MCF 10A (cell line): Measurements from ENCODE around the gene CAPZB. TPM values are rescaled to one million over a fixed set of nuclear protein-coding genes. Genes with fewer than 3 reads are reported as not detected.

Experiments used
- BruUV-seq: library from RNA; stranded (reverse); fragments of 400-500 nt; replicated peaks from 2 replicates; lab custom pipeline; 2021; lab: Mats Ljungman, UMichigan
- CTCF ChIA-PET: fragments of 300-600 bp; sonication (Branson Sonifier 250); formaldehyde crosslinking; extraction: SDS; loops from one replicate; lab custom pipeline; 2021; ENCODE audit warnings: antibody characterized with exemption, inconsistent platforms; lab: Yijun Ruan, JAX
- POLR2A ChIA-PET: fragments of 300-600, 350-650 bp; sonication (Branson Sonifier 250); formaldehyde crosslinking; extraction: SDS; loops from one replicate; lab custom pipeline; 2020; ENCODE audit warnings: antibody characterized with exemption, inconsistent platforms; lab: Yijun Ruan, JAX
- DNase-seq: peaks from one replicate; pipeline ENCODE4 v3.0.0-alpha.2; 2018; ENCODE audit not compliant: unreplicated experiment
- H3K27ac Mint-ChIP-seq: one replicate; pipeline ENCODE4 v1.8.0; 2022; ENCODE audit warnings: mild to moderate bottlenecking, low read depth, mixed read lengths; ENCODE audit not compliant: unreplicated experiment
- H3K27me3 Mint-ChIP-seq: one replicate; pipeline ENCODE4 v1.8.0; 2022; ENCODE audit warnings: mixed read lengths; ENCODE audit not compliant: insufficient read depth, unreplicated experiment
- H3K36me3 Mint-ChIP-seq: one replicate; pipeline ENCODE4 v1.8.0; 2022; ENCODE audit warnings: mild to moderate bottlenecking, moderate library complexity, mixed read lengths; ENCODE audit not compliant: insufficient read depth, unreplicated experiment
- H3K4me1 Mint-ChIP-seq: one replicate; pipeline ENCODE4 v1.8.0; 2022; ENCODE audit warnings: mixed read lengths; ENCODE audit not compliant: insufficient read depth, unreplicated experiment
- H3K4me3 Mint-ChIP-seq: one replicate; pipeline ENCODE4 v1.8.0; 2022; ENCODE audit warnings: mild to moderate bottlenecking, moderate library complexity, mixed read lengths; ENCODE audit not compliant: unreplicated experiment
- H3K9me3 Mint-ChIP-seq: one replicate; pipeline ENCODE4 v1.8.0; 2022; ENCODE audit warnings: mixed read lengths; ENCODE audit not compliant: unreplicated experiment
- intact Hi-C: fragments of 100-400 bp; cut with micrococcal nuclease; formaldehyde crosslinking; loops from 2 replicates; pipeline ENCODE4 v1.14.1; 2022
- total RNA-seq: library from RNA; stranded (reverse); gene quantifications from 2 replicates; pipeline ENCODE4 v1.2.3, GENCODE V29; 2022
- TF ChIP-seq, protein P1 (sequence below): fragments of 200-600 bp; IDR thresholded peaks from one replicate; pipeline ENCODE4 v1.8.0; 2022; ENCODE audit warnings: antibody characterized with exemption, mild to moderate bottlenecking; ENCODE audit not compliant: unreplicated experiment

Gene CAPZB
- total RNA-seq, 1 experiment from 2014 or later = 252 TPM

DNA sequence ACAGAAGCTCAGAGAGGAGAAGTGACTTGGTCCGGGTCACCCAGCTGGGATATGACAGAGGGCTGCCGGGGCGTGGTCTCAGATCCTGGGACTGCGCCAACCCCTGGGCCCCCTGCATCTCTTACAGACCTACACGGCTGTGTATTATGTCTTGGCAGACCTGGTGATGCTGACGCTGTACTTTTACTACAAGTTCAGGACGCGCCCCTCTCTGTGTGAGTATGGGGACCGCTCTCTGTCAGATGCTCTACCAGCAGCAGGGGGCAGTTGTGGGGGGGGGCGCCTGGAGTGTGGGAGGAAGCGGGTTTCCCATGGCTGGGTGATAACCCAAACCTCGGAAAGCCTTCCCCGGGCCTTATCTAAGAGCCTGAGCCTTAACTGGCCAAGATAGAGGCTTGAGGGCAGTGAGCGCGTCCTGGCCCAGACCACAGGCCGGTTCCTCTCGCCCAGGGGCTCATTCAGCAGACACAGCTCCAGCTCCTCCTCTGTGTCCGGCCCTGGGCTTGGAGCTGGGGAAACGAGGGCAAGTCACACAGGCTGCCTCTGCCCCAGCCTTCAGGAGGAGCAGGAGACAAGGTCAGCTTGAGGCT, 159.9 kb downstream of the CAPZB start:
- BruUV-seq = no TSS peak
- TF ChIP-seq, protein P1, sequence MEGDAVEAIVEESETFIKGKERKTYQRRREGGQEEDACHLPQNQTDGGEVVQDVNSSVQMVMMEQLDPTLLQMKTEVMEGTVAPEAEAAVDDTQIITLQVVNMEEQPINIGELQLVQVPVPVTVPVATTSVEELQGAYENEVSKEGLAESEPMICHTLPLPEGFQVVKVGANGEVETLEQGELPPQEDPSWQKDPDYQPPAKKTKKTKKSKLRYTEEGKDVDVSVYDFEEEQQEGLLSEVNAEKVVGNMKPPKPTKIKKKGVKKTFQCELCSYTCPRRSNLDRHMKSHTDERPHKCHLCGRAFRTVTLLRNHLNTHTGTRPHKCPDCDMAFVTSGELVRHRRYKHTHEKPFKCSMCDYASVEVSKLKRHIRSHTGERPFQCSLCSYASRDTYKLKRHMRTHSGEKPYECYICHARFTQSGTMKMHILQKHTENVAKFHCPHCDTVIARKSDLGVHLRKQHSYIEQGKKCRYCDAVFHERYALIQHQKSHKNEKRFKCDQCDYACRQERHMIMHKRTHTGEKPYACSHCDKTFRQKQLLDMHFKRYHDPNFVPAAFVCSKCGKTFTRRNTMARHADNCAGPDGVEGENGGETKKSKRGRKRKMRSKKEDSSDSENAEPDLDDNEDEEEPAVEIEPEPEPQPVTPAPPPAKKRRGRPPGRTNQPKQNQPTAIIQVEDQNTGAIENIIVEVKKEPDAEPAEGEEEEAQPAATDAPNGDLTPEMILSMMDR = no peak
- DNase-seq = no peak
- Mint-ChIP-seq H3K9me3 (no peaks in the 10 kb centered on the region), H3K4me3 (no peak overlapping the region), H3K27me3 (no peaks in the 10 kb centered on the region), H3K27ac (no peak overlapping the region), H3K4me1 (no peaks in the 10 kb centered on the region), H3K36me3 (peaks cover 57% of the 10 kb centered on the region)
- intact Hi-C loops = no loop called here
- ChIA-PET CTCF (interaction anchor here (0.9 kb wide), 1 partner anchor 16 kb away, joined by 3 read pairs; no protein-coding TSS in a partner anchor), POLR2A (no interaction called here)

DNA sequence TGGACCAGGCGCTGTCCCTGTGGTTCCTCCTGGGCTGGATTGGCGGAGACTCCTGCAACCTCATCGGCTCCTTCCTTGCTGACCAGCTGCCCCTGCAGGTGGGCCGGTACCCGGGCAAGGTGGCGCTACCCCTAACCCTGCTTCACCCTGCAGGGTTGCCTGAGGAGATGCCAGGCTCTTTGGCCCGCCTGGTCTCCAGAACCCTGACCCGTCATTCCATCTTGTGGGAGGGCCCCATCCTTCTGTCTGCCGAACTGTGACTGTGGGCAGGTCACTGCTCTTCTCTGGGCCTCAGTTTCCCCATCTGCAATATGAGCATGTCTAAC, 160.7 kb downstream of the CAPZB start:
- Mint-ChIP-seq H3K27me3 (no peaks in the 10 kb centered on the region), H3K9me3 (no peaks in the 10 kb centered on the region), H3K27ac (no peak overlapping the region), H3K36me3 (peaks cover 57% of the 10 kb centered on the region), H3K4me1 (no peaks in the 10 kb centered on the region), H3K4me3 (no peak overlapping the region)
- POLR2A ChIA-PET = no interaction called here
- CTCF ChIA-PET = no interaction called here
- intact Hi-C loops = no loop called here
- TF ChIP-seq, protein P1 = no peak
- no TSS peak for BruUV-seq
- DNase-seq = no peak

DNA sequence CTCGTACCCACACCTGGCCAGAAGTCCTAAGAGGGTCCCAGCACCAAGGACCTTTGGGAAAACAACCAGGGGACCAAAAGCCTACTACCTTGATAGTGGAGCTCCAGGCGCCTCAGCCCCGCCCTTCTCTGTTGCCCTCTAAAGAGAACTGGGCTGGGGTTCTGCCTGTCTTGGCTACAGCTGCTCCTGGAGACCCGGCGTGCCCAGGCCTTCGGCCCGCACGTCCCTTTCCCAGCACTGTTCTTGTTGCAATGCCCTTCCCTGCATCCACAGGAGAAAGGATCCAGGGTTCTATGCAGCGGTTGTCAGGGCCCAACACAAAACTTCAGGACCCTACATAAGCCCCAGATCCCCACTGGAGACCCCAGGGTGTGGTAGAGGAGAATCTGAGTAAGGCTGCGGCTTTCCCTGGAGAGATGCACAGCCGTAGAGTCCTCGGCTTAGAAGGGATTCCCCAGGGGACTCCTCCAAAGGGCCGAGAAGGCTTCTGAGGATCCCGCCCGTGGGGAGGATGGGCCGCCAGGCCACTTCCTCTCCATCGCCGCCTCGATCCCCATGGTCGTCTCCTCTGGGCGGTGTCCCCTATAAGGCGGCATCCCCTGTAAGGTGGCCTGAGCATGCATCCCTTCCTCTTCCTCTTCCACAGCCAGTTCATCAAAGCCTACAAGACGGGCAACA, 161.2 kb downstream of the CAPZB start:
- BruUV-seq = no TSS peak
- H3K4me3 Mint-ChIP-seq = no peak overlapping the region
- TF ChIP-seq, protein P1 = no peak
- no peaks in the 10 kb centered on the region for H3K27me3 Mint-ChIP-seq
- POLR2A ChIA-PET = interaction anchor here (2.3 kb wide), 1 partner anchor 11 kb away, joined by 10 read pairs; the partner anchor contains the start of genes AKR7A2 and SLC66A1
- H3K9me3 Mint-ChIP-seq = no peaks in the 10 kb centered on the region
- no peaks in the 10 kb centered on the region for H3K4me1 Mint-ChIP-seq
- CTCF ChIA-PET = no interaction called here
- no peak for DNase-seq
- H3K36me3 Mint-ChIP-seq = peaks cover 56% of the 10 kb centered on the region
- intact Hi-C loops = no loop called here
- no peak overlapping the region for H3K27ac Mint-ChIP-seq

DNA sequence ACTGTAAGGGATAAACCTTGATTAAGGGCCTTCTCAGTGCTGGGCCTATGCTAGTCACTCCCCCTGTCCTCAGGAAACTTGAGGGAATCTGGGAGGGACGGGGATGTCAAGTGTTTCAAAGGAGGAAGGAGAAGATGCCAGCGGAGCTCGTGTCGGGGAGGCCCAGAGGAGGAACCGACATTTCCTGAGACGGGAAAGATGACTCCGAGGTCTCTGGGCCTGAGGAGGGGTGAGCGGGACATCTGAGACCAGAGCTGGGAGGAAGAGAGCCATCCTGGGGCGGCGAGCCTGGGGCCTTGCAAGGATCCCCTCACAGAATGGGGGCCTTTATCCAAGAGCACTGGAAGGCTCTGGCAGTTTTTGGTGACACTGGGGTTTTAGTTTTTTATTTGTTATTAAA, 162.9 kb downstream of the CAPZB start:
- intact Hi-C loops = no loop called here
- H3K9me3 Mint-ChIP-seq = no peaks in the 10 kb centered on the region
- H3K4me1 Mint-ChIP-seq = no peaks in the 10 kb centered on the region
- no peaks in the 10 kb centered on the region for H3K27me3 Mint-ChIP-seq
- H3K27ac Mint-ChIP-seq = no peak overlapping the region
- CTCF ChIA-PET = interaction anchor here (1.2 kb wide), 1 partner anchor 22 kb away, joined by 4 read pairs; no protein-coding TSS in a partner anchor
- POLR2A ChIA-PET = interaction anchor here (2.3 kb wide), 1 partner anchor 10 kb away, joined by 10 read pairs; the partner anchor contains the start of genes AKR7A2 and SLC66A1
- TF ChIP-seq, protein P1 = no peak
- no peak for DNase-seq
- no peak overlapping the region for H3K4me3 Mint-ChIP-seq
- peaks cover 54% of the 10 kb centered on the region for H3K36me3 Mint-ChIP-seq
- BruUV-seq = no TSS peak
